ENCODE data around the gene PMP22.
A peak's percentile ranks its signal among the peaks of the same experiment; 100 is the strongest.

PMP22 gene

DNA sequence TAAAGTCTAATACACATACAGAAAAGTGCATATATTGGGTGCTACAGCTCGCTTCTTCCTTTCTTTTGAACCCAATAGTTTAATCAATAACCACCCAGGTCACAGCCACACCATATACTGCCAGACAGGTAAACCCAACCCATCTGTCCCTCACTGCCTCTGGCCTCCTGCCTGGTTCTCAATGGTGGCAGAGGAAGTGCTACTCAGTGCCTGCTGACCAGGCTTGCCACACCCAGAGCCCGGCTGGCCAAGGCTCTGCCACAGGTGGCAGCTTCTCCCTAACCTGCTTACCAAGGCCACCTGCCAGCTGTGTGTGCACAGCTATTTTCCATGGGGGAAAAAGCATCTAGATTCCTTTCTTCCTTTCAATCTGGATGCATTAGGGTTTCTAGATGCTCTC, 584 bp downstream of the PMP22 start:
- Histone ChIP-seq H3K4me1 (ENCODE audit: control insufficient read depth, insufficient read depth, low read length) (peaks cover 40% of the 10 kb centered on the region), H3K27me3 (ENCODE audit: control insufficient read depth in 1 of 2, insufficient read depth in 2 of 2, low read length in 2 of 2) (no peaks in the 10 kb centered on the region), H3K36me3 (ENCODE audit: control insufficient read depth in 2 of 2, insufficient read depth in 2 of 2, low read length in 2 of 2) (no peaks in the 10 kb centered on the region), H3K27ac (ENCODE audit: low read length) (no peak overlapping the region), H3K4me3 (ENCODE audit: low read length in 2 of 2) (peak overlapping the region; percentile 44 to 98), H3K9me3 (ENCODE audit: control insufficient read depth in 2 of 2, low read length in 2 of 2) (no peaks in the 10 kb centered on the region), H3K9ac (ENCODE audit: low read length in 2 of 2) (peak overlapping the region in 1 of 2 donors; percentile 29)

DNA sequence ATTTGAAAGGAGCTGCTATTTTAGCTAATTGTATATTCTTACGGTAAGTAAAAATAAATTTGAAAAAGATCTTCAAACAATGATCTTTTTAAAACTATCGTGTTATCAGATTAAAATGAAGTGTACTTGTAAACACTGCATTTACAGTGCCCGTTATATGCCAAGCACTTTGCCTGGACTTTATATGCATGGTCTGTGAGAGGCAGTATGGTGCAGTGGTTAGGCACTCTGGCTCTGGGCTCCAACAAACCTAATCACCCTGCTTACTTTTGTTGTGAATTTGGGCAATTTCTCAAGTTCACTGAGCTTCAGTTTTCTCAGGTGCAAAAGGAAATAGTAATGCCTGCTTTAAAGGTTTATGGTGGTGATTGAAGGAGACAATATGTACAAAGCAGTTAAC, 1.4 kb downstream of the PMP22 start:
- H3K9me3 ChIP-seq (ENCODE audit: control insufficient read depth in 2 of 2, low read length in 2 of 2), result no peaks in the 10 kb centered on the region
- no peaks in the 10 kb centered on the region for H3K27me3 ChIP-seq (ENCODE audit: control insufficient read depth in 1 of 2, insufficient read depth in 2 of 2, low read length in 2 of 2)
- H3K4me3 ChIP-seq (ENCODE audit: low read length in 2 of 2), result peak overlapping the region; percentile 98
- peak overlapping the region; percentile 59 to 92 for H3K9ac ChIP-seq (ENCODE audit: low read length in 2 of 2)
- H3K4me1 ChIP-seq (ENCODE audit: control insufficient read depth, insufficient read depth, low read length), result peaks cover 48% of the 10 kb centered on the region
- H3K36me3 ChIP-seq (ENCODE audit: control insufficient read depth in 2 of 2, insufficient read depth in 2 of 2, low read length in 2 of 2), result peaks cover 4 to 7% of the 10 kb centered on the region in 2 donors
- H3K27ac ChIP-seq (ENCODE audit: low read length), result peak overlapping the region; percentile 97

DNA sequence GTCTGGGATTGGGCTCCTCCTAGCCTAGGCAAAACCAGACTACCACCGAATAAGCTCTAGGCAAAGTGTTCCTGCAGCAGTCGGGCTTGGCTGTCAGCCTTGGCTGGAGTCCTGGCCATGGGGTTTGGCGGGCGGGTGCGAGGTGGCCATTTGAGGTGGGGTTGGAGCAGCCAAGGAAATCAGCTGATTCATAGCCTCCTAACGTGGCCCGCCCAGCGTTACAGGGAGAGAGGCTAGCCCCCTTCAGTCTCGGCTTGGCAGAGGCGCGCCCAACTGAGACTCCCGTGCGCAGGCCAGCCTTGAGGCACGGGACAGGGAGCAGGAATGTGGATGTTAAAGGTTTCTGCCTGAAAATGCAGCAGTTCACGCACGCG, 1.9 kb downstream of the PMP22 start:
- peaks cover 53% of the 10 kb centered on the region for H3K4me1 ChIP-seq (ENCODE audit: control insufficient read depth, insufficient read depth, low read length)
- H3K9ac ChIP-seq (ENCODE audit: low read length in 2 of 2), result peak overlapping the region; percentile 59 to 92
- H3K27ac ChIP-seq (ENCODE audit: low read length), result peak overlapping the region; percentile 97
- no peaks in the 10 kb centered on the region for H3K9me3 ChIP-seq (ENCODE audit: control insufficient read depth in 2 of 2, low read length in 2 of 2)
- H3K4me3 ChIP-seq (ENCODE audit: low read length in 2 of 2), result peak overlapping the region; percentile 98
- H3K27me3 ChIP-seq (ENCODE audit: control insufficient read depth in 1 of 2, insufficient read depth in 2 of 2, low read length in 2 of 2), result no peaks in the 10 kb centered on the region
- peaks cover 9 to 12% of the 10 kb centered on the region in 2 donors for H3K36me3 ChIP-seq (ENCODE audit: control insufficient read depth in 2 of 2, insufficient read depth in 2 of 2, low read length in 2 of 2)

DNA sequence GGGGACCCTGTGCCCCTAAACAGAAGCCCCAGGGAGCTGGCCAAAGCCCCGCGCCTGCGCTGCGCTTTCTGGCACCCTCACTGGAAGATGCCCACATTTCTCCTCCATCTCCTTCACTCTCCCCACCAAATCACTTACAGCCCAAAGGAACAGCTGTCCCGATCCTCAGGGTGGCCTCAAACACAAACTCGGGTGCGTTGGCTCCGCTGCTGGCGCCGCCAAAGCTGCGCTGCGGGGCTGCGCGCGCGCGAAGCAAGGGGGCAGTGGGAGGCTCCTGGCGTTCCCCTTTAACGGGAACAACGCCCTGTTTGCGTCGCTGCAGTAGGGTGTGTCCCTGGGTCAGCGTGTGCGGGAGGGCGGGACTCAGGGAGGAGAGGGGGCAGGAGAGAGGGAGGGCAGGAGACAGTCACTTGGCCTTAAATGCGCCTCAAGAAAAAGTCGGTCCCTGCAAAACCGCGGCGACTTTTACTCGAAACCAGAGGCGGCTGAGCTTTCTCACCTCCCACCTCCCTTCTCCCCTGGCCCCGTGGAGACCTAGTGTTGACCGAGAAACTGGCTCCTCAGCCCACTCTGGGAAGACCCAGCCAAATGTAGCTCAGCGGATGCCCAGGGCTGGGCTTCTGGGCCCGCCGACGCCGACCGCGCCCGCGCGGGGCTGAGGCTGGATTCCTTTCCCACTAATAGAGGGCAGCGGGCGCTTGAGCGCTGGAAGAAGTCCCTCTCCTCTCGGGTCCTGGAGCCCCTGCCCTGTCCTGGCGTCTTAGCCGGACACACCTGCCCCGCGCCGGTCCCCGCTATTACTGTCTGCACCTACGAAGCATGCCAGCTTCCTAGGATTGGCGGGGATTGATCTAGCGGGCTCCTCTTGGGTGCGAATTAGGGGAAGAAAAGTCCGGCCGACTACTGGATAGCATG, 2.6 kb downstream of the PMP22 start:
- Histone ChIP-seq H3K27ac (ENCODE audit: low read length) (peak overlapping the region; percentile 97), H3K9ac (ENCODE audit: low read length in 2 of 2) (peak overlapping the region; percentile 59 to 92), H3K4me1 (ENCODE audit: control insufficient read depth, insufficient read depth, low read length) (peaks cover 59% of the 10 kb centered on the region), H3K4me3 (ENCODE audit: low read length in 2 of 2) (peak overlapping the region; percentile 98), H3K36me3 (ENCODE audit: control insufficient read depth in 2 of 2, insufficient read depth in 2 of 2, low read length in 2 of 2) (peaks cover 14% of the 10 kb centered on the region in 2 donors), H3K27me3 (ENCODE audit: control insufficient read depth in 1 of 2, insufficient read depth in 2 of 2, low read length in 2 of 2) (no peaks in the 10 kb centered on the region), H3K9me3 (ENCODE audit: control insufficient read depth in 2 of 2, low read length in 2 of 2) (no peaks in the 10 kb centered on the region)

DNA sequence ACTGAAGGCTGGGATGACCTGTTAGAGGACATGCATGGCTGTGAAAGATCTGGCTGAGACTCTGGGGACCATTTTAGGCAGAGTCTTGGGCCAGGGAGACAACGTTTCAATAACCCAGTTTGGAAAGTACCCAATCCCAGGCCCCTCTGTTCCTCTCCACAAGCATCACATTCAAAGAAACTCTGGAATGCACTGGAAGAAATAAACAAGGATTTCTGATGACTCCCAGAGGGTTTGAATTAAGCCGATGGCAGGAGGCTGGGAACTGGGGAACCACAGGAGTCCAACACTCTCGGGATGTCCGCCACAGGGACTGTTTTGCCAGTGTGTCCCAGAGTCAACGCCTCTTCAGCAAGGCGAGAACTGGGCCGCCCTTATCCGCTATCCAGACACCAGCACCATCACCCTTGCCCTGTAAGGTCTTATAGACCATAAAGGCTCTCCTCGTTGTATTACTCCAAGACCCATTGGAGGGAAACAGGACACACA, 3.3 kb downstream of the PMP22 start:
- H3K36me3 ChIP-seq (ENCODE audit: control insufficient read depth in 2 of 2, insufficient read depth in 2 of 2, low read length in 2 of 2), result peaks cover 15 to 17% of the 10 kb centered on the region in 2 donors
- peak overlapping the region; percentile 97 for H3K27ac ChIP-seq (ENCODE audit: low read length)
- peak overlapping the region; percentile 98 for H3K4me3 ChIP-seq (ENCODE audit: low read length in 2 of 2)
- H3K27me3 ChIP-seq (ENCODE audit: control insufficient read depth in 1 of 2, insufficient read depth in 2 of 2, low read length in 2 of 2), result no peaks in the 10 kb centered on the region
- H3K9me3 ChIP-seq (ENCODE audit: control insufficient read depth in 2 of 2, low read length in 2 of 2), result no peaks in the 10 kb centered on the region
- peak overlapping the region; percentile 59 to 92 for H3K9ac ChIP-seq (ENCODE audit: low read length in 2 of 2)
- H3K4me1 ChIP-seq (ENCODE audit: control insufficient read depth, insufficient read depth, low read length), result peaks cover 66% of the 10 kb centered on the region

DNA sequence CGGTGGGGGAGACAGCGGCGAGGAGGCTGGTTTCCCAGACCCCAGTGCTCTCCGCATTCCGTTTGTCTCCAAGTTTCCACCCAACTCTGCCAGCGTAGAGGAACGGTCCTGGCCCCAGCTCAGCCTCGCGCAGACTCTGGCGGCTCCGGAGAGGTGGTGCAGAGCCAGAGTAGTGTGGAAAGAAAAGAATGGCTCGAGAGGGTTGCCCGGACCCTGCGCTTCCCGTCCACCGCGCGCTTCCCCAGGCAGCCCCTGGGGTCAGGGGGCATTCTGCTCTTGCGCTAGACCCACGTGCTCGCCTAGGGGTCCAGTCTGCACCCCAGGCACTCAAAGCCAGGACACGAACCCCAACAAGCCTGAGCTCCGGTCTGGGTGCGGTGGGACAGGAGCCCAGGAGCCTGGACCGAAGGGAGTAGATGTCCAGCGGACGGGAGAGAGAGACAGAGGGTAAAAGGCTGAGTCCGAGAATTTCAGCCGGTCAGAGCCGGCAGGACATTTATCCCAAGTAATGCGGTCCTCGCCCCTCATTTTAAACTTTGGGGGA, 3.8 kb downstream of the PMP22 start:
- Histone ChIP-seq H3K4me3 (ENCODE audit: low read length in 2 of 2) (peak overlapping the region; percentile 98), H3K9me3 (ENCODE audit: control insufficient read depth in 2 of 2, low read length in 2 of 2) (no peaks in the 10 kb centered on the region), H3K4me1 (ENCODE audit: control insufficient read depth, insufficient read depth, low read length) (peaks cover 71% of the 10 kb centered on the region), H3K27me3 (ENCODE audit: control insufficient read depth in 1 of 2, insufficient read depth in 2 of 2, low read length in 2 of 2) (no peaks in the 10 kb centered on the region), H3K27ac (ENCODE audit: low read length) (peak overlapping the region; percentile 97), H3K9ac (ENCODE audit: low read length in 2 of 2) (peak overlapping the region; percentile 59 to 92), H3K36me3 (ENCODE audit: control insufficient read depth in 2 of 2, insufficient read depth in 2 of 2, low read length in 2 of 2) (peaks cover 17 to 19% of the 10 kb centered on the region in 2 donors)

DNA sequence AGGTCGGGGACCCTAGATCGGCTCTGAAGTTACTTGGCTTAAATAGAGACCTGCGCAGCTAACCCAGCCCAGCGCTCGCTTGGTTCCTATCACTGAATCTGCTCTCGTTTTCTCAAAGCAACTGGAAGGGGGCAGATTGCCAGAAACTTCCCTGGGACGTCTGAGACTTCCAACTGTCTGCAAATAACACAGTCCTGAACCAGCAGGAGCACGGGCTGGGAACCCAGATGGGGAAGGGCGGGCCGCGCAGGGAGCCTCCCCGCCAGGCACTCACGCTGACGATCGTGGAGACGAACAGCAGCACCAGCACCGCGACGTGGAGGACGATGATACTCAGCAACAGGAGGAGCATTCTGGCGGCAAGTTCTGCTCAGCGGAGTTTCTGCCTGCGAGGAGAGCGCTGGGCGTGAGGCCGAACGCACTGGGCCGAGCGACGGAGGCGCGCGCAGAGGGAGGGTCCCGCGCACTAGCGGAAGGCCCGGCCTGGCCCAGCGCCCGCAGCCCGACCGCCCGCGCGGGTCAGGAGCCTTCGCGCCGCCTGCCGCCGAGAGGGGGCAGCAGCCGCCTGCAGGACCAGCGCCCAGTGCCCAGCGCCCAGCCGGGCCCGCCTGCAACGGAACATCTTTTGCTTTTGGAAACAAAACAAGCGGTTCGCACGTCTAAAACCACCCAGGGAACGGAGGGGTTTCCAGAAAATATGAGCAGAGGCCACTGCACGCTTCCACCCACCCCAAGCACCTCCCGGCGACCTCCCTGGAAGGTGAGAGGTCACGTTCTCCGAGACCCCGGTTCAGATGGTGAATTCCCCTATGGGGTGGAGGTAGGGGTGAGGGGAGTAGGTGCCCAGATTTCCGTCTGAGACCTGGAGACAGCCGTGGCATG, 4.5 kb downstream of the PMP22 start:
- Histone ChIP-seq H3K9me3 (ENCODE audit: control insufficient read depth in 2 of 2, low read length in 2 of 2) (no peaks in the 10 kb centered on the region), H3K9ac (ENCODE audit: low read length in 2 of 2) (peak overlapping the region; percentile 67 to 92), H3K4me3 (ENCODE audit: low read length in 2 of 2) (peak overlapping the region; percentile 98), H3K36me3 (ENCODE audit: control insufficient read depth in 2 of 2, insufficient read depth in 2 of 2, low read length in 2 of 2) (peaks cover 21 to 22% of the 10 kb centered on the region in 2 donors), H3K27me3 (ENCODE audit: control insufficient read depth in 1 of 2, insufficient read depth in 2 of 2, low read length in 2 of 2) (no peaks in the 10 kb centered on the region), H3K4me1 (ENCODE audit: control insufficient read depth, insufficient read depth, low read length) (peaks cover 77% of the 10 kb centered on the region), H3K27ac (ENCODE audit: low read length) (peak overlapping the region; percentile 97)

DNA sequence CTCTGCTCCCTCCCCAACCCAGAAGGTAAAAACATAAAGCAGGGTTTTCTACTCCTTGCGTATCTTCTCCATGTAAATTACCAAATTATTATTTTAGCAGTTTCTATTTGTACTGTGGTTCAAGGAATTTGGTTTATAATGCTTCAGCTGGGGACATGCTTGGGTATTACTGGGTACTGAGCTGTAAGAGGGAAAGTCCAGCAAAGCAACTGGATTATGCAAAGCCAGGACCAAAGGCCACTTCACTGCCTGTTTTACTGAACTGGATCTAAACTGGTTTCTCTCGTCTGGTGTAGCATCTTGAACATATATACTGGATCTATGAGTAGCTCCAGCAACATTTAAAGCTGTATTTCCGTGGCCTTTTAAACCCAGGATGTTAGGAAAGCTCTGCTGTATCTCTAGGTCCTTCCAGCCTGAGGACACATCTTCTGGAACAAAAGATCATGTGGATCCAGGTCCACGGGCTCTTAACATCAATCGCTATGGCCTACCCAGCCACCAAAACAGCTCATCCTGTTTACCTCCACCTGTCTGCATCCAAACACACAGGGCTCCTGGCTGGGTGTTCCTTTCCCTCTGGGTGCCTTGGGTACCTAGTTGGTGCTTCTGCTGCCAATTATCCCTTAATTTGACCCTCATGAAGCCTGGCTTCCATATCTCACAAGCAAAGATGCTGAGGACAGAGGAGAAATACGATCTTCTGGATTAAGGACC, 7.2 kb downstream of the PMP22 start:
- peak overlapping the region; percentile 31 for H3K27ac ChIP-seq (ENCODE audit: low read length)
- H3K36me3 ChIP-seq (ENCODE audit: control insufficient read depth in 2 of 2, insufficient read depth in 2 of 2, low read length in 2 of 2), result peaks cover 40 to 42% of the 10 kb centered on the region in 2 donors
- no peaks in the 10 kb centered on the region for H3K27me3 ChIP-seq (ENCODE audit: control insufficient read depth in 1 of 2, insufficient read depth in 2 of 2, low read length in 2 of 2)
- peak overlapping the region in 1 of 2 donors; percentile 59 for H3K4me3 ChIP-seq (ENCODE audit: low read length in 2 of 2)
- H3K9ac ChIP-seq (ENCODE audit: low read length in 2 of 2), result peak overlapping the region; percentile 51 to 63
- peaks cover 69% of the 10 kb centered on the region for H3K4me1 ChIP-seq (ENCODE audit: control insufficient read depth, insufficient read depth, low read length)
- no peaks in the 10 kb centered on the region for H3K9me3 ChIP-seq (ENCODE audit: control insufficient read depth in 2 of 2, low read length in 2 of 2)

DNA sequence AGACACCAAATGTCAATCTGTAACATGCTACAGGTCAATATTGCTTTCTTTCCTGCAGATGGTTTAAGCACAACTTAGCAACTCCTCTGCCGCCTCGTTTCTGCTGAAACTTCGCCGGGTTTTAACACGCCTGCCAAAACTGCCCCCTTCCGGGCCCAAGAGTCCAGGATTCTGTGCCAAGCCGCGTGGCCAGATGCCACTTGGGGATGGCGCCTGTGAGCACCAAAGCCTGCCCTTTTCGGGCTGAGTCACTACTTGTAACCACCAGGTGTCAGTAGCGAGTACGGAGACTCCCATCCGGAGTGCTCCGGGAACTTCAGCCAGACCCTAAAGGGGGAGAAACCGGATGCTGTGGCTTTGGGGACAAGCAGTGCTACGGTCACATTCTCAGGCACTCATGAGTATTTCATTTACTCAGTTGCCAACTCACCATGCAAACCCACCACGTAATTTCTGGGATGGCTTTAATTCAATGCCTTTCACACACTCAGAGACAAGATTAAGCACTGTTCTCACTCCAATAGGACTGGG, 7.8 kb downstream of the PMP22 start:
- H3K9me3 ChIP-seq (ENCODE audit: control insufficient read depth in 2 of 2, low read length in 2 of 2), result no peaks in the 10 kb centered on the region
- peak overlapping the region; percentile 59 to 61 for H3K4me3 ChIP-seq (ENCODE audit: low read length in 2 of 2)
- H3K9ac ChIP-seq (ENCODE audit: low read length in 2 of 2), result peak overlapping the region; percentile 51 to 63
- no peaks in the 10 kb centered on the region for H3K27me3 ChIP-seq (ENCODE audit: control insufficient read depth in 1 of 2, insufficient read depth in 2 of 2, low read length in 2 of 2)
- peaks cover 68% of the 10 kb centered on the region for H3K4me1 ChIP-seq (ENCODE audit: control insufficient read depth, insufficient read depth, low read length)
- peak overlapping the region; percentile 31 for H3K27ac ChIP-seq (ENCODE audit: low read length)
- peaks cover 45 to 48% of the 10 kb centered on the region in 2 donors for H3K36me3 ChIP-seq (ENCODE audit: control insufficient read depth in 2 of 2, insufficient read depth in 2 of 2, low read length in 2 of 2)

All from stomach smooth muscle (tissue), 2 donors.